GM12878 (cell line): ENCODE results near the gene NCLN. TPM values are rescaled to one million over a fixed set of nuclear protein-coding genes. Genes with fewer than 3 reads are reported as not detected.

Experiments used
- ATF2 ChIP-seq: IDR thresholded peaks from 2 replicates; pipeline ENCODE4 v1.6.1; 2012; ENCODE audit warnings: low read length, inconsistent platforms
- ATF3 ChIP-seq: IDR thresholded peaks from 2 replicates; pipeline ENCODE4 v1.6.1; 2011; ENCODE audit warnings: low read depth, mild to moderate bottlenecking, low read length, moderate library complexity, borderline replicate concordance; ENCODE audit errors: extremely low read depth
- CUX1 ChIP-seq: IDR thresholded peaks from 2 replicates; pipeline ENCODE4 v1.6.1; 2012; ENCODE audit warnings: improper control_type of control experiment, low read depth, low read length; ENCODE audit not compliant: insufficient replicate concordance
- EGR1 ChIP-seq, 2 experiments: IDR thresholded peaks; 1 replicate in 1 of 2; 2 replicates in 1 of 2; pipeline ENCODE4 v1.6.1; 2011 to 2012; ENCODE audit warnings: low read depth in 2 of 2, low read length in 2 of 2, borderline replicate concordance in 1 of 2, mild to moderate bottlenecking in 1 of 2, moderate library complexity in 1 of 2
- FOS ChIP-seq: IDR thresholded peaks from 3 replicates; pipeline ENCODE4 v1.6.1; 2011; ENCODE audit warnings: borderline replicate concordance; ENCODE audit not compliant: insufficient read length; ENCODE audit errors: extremely low read depth
- KLF5 ChIP-seq: fragments of 450-650 bp; IDR thresholded peaks from 2 replicates; pipeline ENCODE4 v1.6.1; 2014; ENCODE audit warnings: mild to moderate bottlenecking; ENCODE audit not compliant: partially characterized antibody
- MAX ChIP-seq: IDR thresholded peaks from 2 replicates; pipeline ENCODE4 v1.6.1; 2012; ENCODE audit warnings: low read depth, low read length, improper control_type of control experiment
- MEF2A ChIP-seq: IDR thresholded peaks from 2 replicates; pipeline ENCODE4 v1.6.1; 2011; ENCODE audit warnings: low read depth, mild to moderate bottlenecking, low read length, moderate library complexity; ENCODE audit not compliant: insufficient read depth
- NR2F1 ChIP-seq: fragments of 450-650 bp; conservative IDR thresholded peaks from 2 replicates; pipeline ENCODE4 v1.6.1; 2017; ENCODE audit warnings: mild to moderate bottlenecking
- POLR2A ChIP-seq: IDR thresholded peaks from 2 replicates; pipeline ENCODE4 v1.6.1; 2011; ENCODE audit warnings: low read depth, mild to moderate bottlenecking, low read length
- PRDM15 ChIP-seq: fragments of 450-650 bp; formaldehyde crosslinking; IDR thresholded peaks from 2 replicates; pipeline ENCODE4 v1.4.0; 2020; ENCODE audit warnings: mild to moderate bottlenecking, moderate library complexity
- SUPT20H ChIP-seq: IDR thresholded peaks from 2 replicates; pipeline ENCODE4 v1.6.1; 2011; ENCODE audit warnings: low read depth, mild to moderate bottlenecking, low read length, moderate library complexity, borderline replicate concordance; ENCODE audit not compliant: control insufficient read depth
- polyA plus RNA-seq, 11 experiments: library from polyadenylated mRNA; depleted of rRNA in 4 of 11; unstranded in 6 of 11; stranded (reverse) in 5 of 11; fragments of >200 nt; fragmentation: Nextera tagmentation in 4 of 11; fragmentation: Illumina TruSeq in 1 of 11; extraction: Ambion mirVana in 4 of 11; extraction: Trizol in 1 of 11; gene quantifications; 1 replicate in 1 of 11; 2 replicates in 10 of 11; pipeline versions ENCODE4 v1.2.1 to v1.2.3, GENCODE V29; 2011 to 2016; ENCODE audit warnings: inconsistent platforms in 2 of 11, missing spikeins in 2 of 11, low read depth in 1 of 11
- total RNA-seq, 4 experiments: library from RNA; depleted of rRNA in 3 of 4; stranded (reverse); fragments of >200 nt in 3 of 4; fragmentation: Illumina TruSeq in 1 of 4; extraction: Trizol in 1 of 4; gene quantifications; 2 replicates each; pipeline versions ENCODE4 v1.2.1 to v1.2.3, GENCODE V29; 2013 to 2021

NCLN gene
- total and polyA plus RNA-seq, 10 of the 15 experiments (the other 5 are each of a cell fraction or from before 2014, with no cell fraction given), result 2.2 to 79.1 (median 36.0) TPM

- TF ChIP-seq MAX (peak; percentile 92; the same call in 1 of the 2 replicates), ATF3 (peak; percentile 28; the same call in 1 of the 2 replicates), NR2F1 (peak; percentile 100), PRDM15 (no peak), SUPT20H (no peak), MEF2A (0 out of 2 replicates have a peak, but pooled peaks have one; percentile 10), CUX1 (no peak), FOS (no peak), ATF2 (no peak), KLF5 (no peak), EGR1 (IDR thresholded peaks at IDR 0.05; ENCODE audit: borderline replicate concordance in 1 of 2, low read depth in 2 of 2, low read length in 2 of 2) (no peak), POLR2A (peak; percentile 75)
These were observed at the start of gene NCLN (continued) for GRCh38 chr19:3185461-3186159.
